ENCODE measurements around the gene PTPN14. TPM values are rescaled to one million over a fixed set of nuclear protein-coding genes. Genes with fewer than 3 reads are reported as not detected.

PTPN14 gene
- total RNA-seq, 1 donor from 2014 or later: 24.6 TPM

- no peak for DNase-seq (ENCODE audit: low read depth)
- no peak for TF ChIP-seq CTCF (conservative IDR thresholded peaks at IDR 0.05; ENCODE audit: low read depth, low read length)
- no peak overlapping the region for H3K4me3 ChIP-seq (ENCODE audit: low read depth, low read length)
These were observed 82.1 kb downstream of the PTPN14 start for GRCh38 chr1:214469290-214469689.

GRCh38 chr1:214467078-214467585 lies 84.3 kb downstream of the PTPN14 start:
- H3K4me3 ChIP-seq (ENCODE audit: low read depth, low read length): no peak overlapping the region
- DNase-seq (ENCODE audit: low read depth): no peak

GRCh38 chr1:214466403-214467077 lies 84.9 kb downstream of the PTPN14 start:
- no peak overlapping the region for H3K4me3 ChIP-seq (ENCODE audit: low read depth, low read length)
- DNase-seq (ENCODE audit: low read depth): no peak
- no peak for TF ChIP-seq CTCF (conservative IDR thresholded peaks at IDR 0.05; ENCODE audit: low read depth, low read length)

More at GRCh38 chr1:214467078-214467585, 84.3 kb downstream of the PTPN14 start:
- no peak for TF ChIP-seq CTCF (conservative IDR thresholded peaks at IDR 0.05; ENCODE audit: low read depth, low read length)

GRCh38 chr1:214464445-214465287 lies 86.7 kb downstream of the PTPN14 start:
- no peak for DNase-seq (ENCODE audit: low read depth)
- no peak for TF ChIP-seq CTCF (conservative IDR thresholded peaks at IDR 0.05; ENCODE audit: low read depth, low read length)
- no peak overlapping the region for H3K4me3 ChIP-seq (ENCODE audit: low read depth, low read length)

GRCh38 chr1:214463596-214463995 lies 87.8 kb downstream of the PTPN14 start:
- no peak overlapping the region for H3K4me3 ChIP-seq (ENCODE audit: low read depth, low read length)
- DNase-seq (ENCODE audit: low read depth): no peak
- no peak for TF ChIP-seq CTCF (conservative IDR thresholded peaks at IDR 0.05; ENCODE audit: low read depth, low read length)

- TF ChIP-seq CTCF (conservative IDR thresholded peaks at IDR 0.05; ENCODE audit: low read depth, low read length): no peak
- no peak overlapping the region for H3K4me3 ChIP-seq (ENCODE audit: low read depth, low read length)
- DNase-seq (ENCODE audit: low read depth): no peak
These were observed 88.5 kb downstream of the PTPN14 start for GRCh38 chr1:214462882-214463281.

All from epithelial cell of proximal tubule (primary cell).